ENCODE results near the gene LINC01488.

- no peak for TF ChIP-seq EZH2 (IDR thresholded peaks at IDR 0.05; ENCODE audit: insufficient read depth, poor library complexity, severe bottlenecking)
- TF ChIP-seq EZH2phosphoT487 (IDR thresholded peaks at IDR 0.05; ENCODE audit: insufficient read depth, low read depth) = no peak
These were observed 57.4 kb downstream of the LINC01488 start for GRCh38 chr11:69538854-69539253.

Data from GM23248 (cell line).